Nephron progenitor cell (in vitro differentiated cells): ENCODE data around the gene ZNF44.

Experiments
- DNase-seq: peaks from one replicate; pipeline ENCODE4 v3.0.0; 2021
- H3K27ac Mint-ChIP-seq: 2 replicates; pipeline ENCODE4 v1.8.0; 2021; ENCODE audit warnings: mild to moderate bottlenecking, moderate library complexity, mixed read lengths
- H3K27me3 Mint-ChIP-seq: 2 replicates; pipeline ENCODE4 v1.8.0; 2021; ENCODE audit warnings: mild to moderate bottlenecking, low read depth, mixed read lengths; ENCODE audit not compliant: poor library complexity
- H3K36me3 Mint-ChIP-seq: 2 replicates; pipeline ENCODE4 v1.8.0; 2021; ENCODE audit warnings: low read depth, mixed read lengths
- H3K4me1 Mint-ChIP-seq: 2 replicates; pipeline ENCODE4 v1.8.0; 2021; ENCODE audit warnings: mixed read lengths
- H3K4me3 Mint-ChIP-seq: 2 replicates; pipeline ENCODE4 v1.8.0; 2021; ENCODE audit warnings: mild to moderate bottlenecking, moderate library complexity, mixed read lengths
- H3K9me3 Mint-ChIP-seq: 2 replicates; pipeline ENCODE4 v1.8.0; 2021; ENCODE audit warnings: mild to moderate bottlenecking, moderate library complexity, mixed read lengths
- TF ChIP-seq, protein P1 (sequence below): fragments of 200-600 bp; sonication (generic); IDR thresholded peaks from 2 replicates; pipeline ENCODE4 v1.5.0; 2021; ENCODE audit warnings: antibody characterized with exemption

ZNF44 gene

GRCh38 chr19:12287958-12288500 lies 6.7 kb downstream of the ZNF44 start:
- TF ChIP-seq, protein P1, sequence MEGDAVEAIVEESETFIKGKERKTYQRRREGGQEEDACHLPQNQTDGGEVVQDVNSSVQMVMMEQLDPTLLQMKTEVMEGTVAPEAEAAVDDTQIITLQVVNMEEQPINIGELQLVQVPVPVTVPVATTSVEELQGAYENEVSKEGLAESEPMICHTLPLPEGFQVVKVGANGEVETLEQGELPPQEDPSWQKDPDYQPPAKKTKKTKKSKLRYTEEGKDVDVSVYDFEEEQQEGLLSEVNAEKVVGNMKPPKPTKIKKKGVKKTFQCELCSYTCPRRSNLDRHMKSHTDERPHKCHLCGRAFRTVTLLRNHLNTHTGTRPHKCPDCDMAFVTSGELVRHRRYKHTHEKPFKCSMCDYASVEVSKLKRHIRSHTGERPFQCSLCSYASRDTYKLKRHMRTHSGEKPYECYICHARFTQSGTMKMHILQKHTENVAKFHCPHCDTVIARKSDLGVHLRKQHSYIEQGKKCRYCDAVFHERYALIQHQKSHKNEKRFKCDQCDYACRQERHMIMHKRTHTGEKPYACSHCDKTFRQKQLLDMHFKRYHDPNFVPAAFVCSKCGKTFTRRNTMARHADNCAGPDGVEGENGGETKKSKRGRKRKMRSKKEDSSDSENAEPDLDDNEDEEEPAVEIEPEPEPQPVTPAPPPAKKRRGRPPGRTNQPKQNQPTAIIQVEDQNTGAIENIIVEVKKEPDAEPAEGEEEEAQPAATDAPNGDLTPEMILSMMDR, result no peak
- Mint-ChIP-seq H3K27me3 (peaks cover 4% of the 10 kb centered on the region), H3K36me3 (peaks cover 72% of the 10 kb centered on the region), H3K4me3 (no peak overlapping the region), H3K9me3 (peaks cover 79% of the 10 kb centered on the region), H3K27ac (no peak overlapping the region), H3K4me1 (peaks cover 5% of the 10 kb centered on the region)
- DNase-seq, result no peak

- Mint-ChIP-seq H3K27ac (no peak overlapping the region), H3K27me3 (peaks cover 3% of the 10 kb centered on the region), H3K36me3 (peaks cover 76% of the 10 kb centered on the region), H3K4me1 (no peaks in the 10 kb centered on the region), H3K4me3 (no peak overlapping the region), H3K9me3 (peaks cover 98% of the 10 kb centered on the region)
- DNase-seq, result no peak
- TF ChIP-seq, protein P1, result no peak
These were observed 10.1 kb downstream of the ZNF44 start for GRCh38 chr19:12284631-12285030.

GRCh38 chr19:12284226-12284625 lies 10.5 kb downstream of the ZNF44 start:
- H3K9me3 Mint-ChIP-seq, result peaks cover 98% of the 10 kb centered on the region

DNA sequence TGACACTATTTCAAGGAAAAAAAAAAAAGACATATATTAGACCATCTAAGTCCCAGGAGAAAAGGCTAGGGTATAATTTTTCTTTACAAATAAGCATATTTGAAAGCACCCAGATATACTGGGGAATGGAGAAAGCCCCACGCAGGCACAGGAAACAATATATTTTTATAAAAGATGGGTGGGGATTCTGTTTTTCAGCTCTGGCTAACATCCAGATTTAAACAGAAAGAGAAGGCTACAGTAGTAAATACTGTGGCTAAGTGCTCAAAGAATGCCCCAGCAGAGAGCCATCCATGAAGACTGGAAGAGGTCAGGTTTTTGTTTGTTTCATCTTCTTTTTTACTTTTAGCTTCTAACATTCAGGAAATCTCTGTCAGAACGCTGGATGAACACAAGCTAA lies 16.0 kb downstream of the ZNF44 start:
- no peak overlapping the region for H3K4me3 Mint-ChIP-seq
- TF ChIP-seq, protein P1, result no peak
- H3K27me3 Mint-ChIP-seq, result peaks cover 3% of the 10 kb centered on the region
- no peaks in the 10 kb centered on the region for H3K4me1 Mint-ChIP-seq
- no peak overlapping the region for H3K27ac Mint-ChIP-seq
- peaks cover 81% of the 10 kb centered on the region for H3K36me3 Mint-ChIP-seq
- no peak for DNase-seq
- H3K9me3 Mint-ChIP-seq, result peaks cover 98% of the 10 kb centered on the region

More at GRCh38 chr19:12284226-12284625, 10.5 kb downstream of the ZNF44 start:
- no peak for DNase-seq
- Mint-ChIP-seq H3K27ac (no peak overlapping the region), H3K4me3 (no peak overlapping the region), H3K4me1 (no peaks in the 10 kb centered on the region), H3K27me3 (peaks cover 3% of the 10 kb centered on the region), H3K36me3 (peaks cover 76% of the 10 kb centered on the region)
- TF ChIP-seq, protein P1, result no peak

GRCh38 chr19:12272980-12273901 lies 21.4 kb downstream of the ZNF44 start:
- H3K27ac Mint-ChIP-seq, result no peak overlapping the region
- TF ChIP-seq, protein P1, result no peak
- no peaks in the 10 kb centered on the region for H3K4me1 Mint-ChIP-seq
- H3K9me3 Mint-ChIP-seq, result peaks cover 96% of the 10 kb centered on the region
- DNase-seq, result no peak
- H3K36me3 Mint-ChIP-seq, result peaks cover 85% of the 10 kb centered on the region
- H3K4me3 Mint-ChIP-seq, result no peak overlapping the region
- no peaks in the 10 kb centered on the region for H3K27me3 Mint-ChIP-seq
